ENCODE measurements around the gene COPS7B. TPM values are rescaled to one million over a fixed set of nuclear protein-coding genes. Genes with fewer than 3 reads are reported as not detected.
A peak's percentile ranks its signal among the peaks of the same experiment; 100 is the strongest.

COPS7B gene
- total and polyA plus RNA-seq, 2 experiments from 2014 or later, result 15.9 to 30.8 TPM

GRCh38 chr2:231780909-231781797, 5.1 kb upstream of the COPS7B start, which contains the start of gene PDE6D:
PDE6D (minus strand) TSS chr2:231781282; CDS start chr2:231781114, 168 bp downstream.
- Histone ChIP-seq H3K9me2 (replicated peaks; ENCODE audit: insufficient read depth) (no peaks in the 10 kb centered on the region), H3K27me3 (no peaks in the 10 kb centered on the region), H3K4me3 (peak within 1 kb of the TSS; percentile 44), H3K9me3 (ENCODE audit: low read depth) (no peaks in the 10 kb centered on the region), H3K27ac (peak within 1 kb of the TSS; percentile 43), H4K20me1 (ENCODE audit: insufficient read depth, poor library complexity, severe bottlenecking) (no peaks in the 10 kb centered on the region), H3K36me3 (replicated peaks; ENCODE audit: insufficient read depth, low read depth) (no peaks in the 10 kb centered on the region), H3K4me1 (ENCODE audit: insufficient read depth) (peaks cover 14% of the 10 kb centered on the region), H3K79me2 (peaks cover 39% of the 10 kb centered on the region), H3K4me2 (peak within 1 kb of the TSS; percentile 95), H2AFZ (peak within 1 kb of the TSS; percentile 86)
- WGBS (ENCODE audit: low lambda C conversion rate, missing lambda C conversion rate), result under 1% methylated on average over 50 of the region's 67 CpGs
- DNase-seq (ENCODE audit: low spot score), result peak; percentile 96
- no peak for TF ChIP-seq CTCF (IDR thresholded peaks at IDR 0.05; ENCODE audit: poor library complexity)
- no peak for TF ChIP-seq EZH2 (IDR thresholded peaks at IDR 0.05; ENCODE audit: borderline replicate concordance)
- no peak for TF ChIP-seq EZH2phosphoT487 (IDR thresholded peaks at IDR 0.05; ENCODE audit: low read depth, severe bottlenecking, unreplicated experiment)

GRCh38 chr2:231781798-231782726, 4.2 kb upstream of the COPS7B start:
- peak; percentile 14 for DNase-seq (ENCODE audit: low spot score)

GRCh38 chr2:231785413-231785812, 832 bp upstream of the COPS7B start:
- no peaks in the 10 kb centered on the region for H3K36me3 ChIP-seq (replicated peaks; ENCODE audit: insufficient read depth, low read depth)
- peaks cover 7% of the 10 kb centered on the region for H4K20me1 ChIP-seq (ENCODE audit: insufficient read depth, poor library complexity, severe bottlenecking)
- peaks cover 21% of the 10 kb centered on the region for H3K4me1 ChIP-seq (ENCODE audit: insufficient read depth)
- H3K4me2 ChIP-seq, result peak overlapping the region; percentile 89
- H3K27ac ChIP-seq, result peak overlapping the region; percentile 76
- peak overlapping the region; percentile 98 for H2AFZ ChIP-seq
- H3K9me2 ChIP-seq (replicated peaks; ENCODE audit: insufficient read depth), result no peaks in the 10 kb centered on the region
- H3K27me3 ChIP-seq, result no peaks in the 10 kb centered on the region
- no peak overlapping the region for H3K4me3 ChIP-seq
- WGBS (ENCODE audit: low lambda C conversion rate, missing lambda C conversion rate), result 90% methylated on average over 2 of the region's 2 CpGs
- peaks cover 75% of the 10 kb centered on the region for H3K79me2 ChIP-seq
- H3K9me3 ChIP-seq (ENCODE audit: low read depth), result no peaks in the 10 kb centered on the region
- no peak for DNase-seq (ENCODE audit: low spot score)
- TF ChIP-seq CTCF (IDR thresholded peaks at IDR 0.05; ENCODE audit: poor library complexity) (no peak), EZH2 (IDR thresholded peaks at IDR 0.05; ENCODE audit: borderline replicate concordance) (no peak), EZH2phosphoT487 (IDR thresholded peaks at IDR 0.05; ENCODE audit: low read depth, severe bottlenecking, unreplicated experiment) (no peak)

More at GRCh38 chr2:231781798-231782726, 4.2 kb upstream of the COPS7B start:
- Histone ChIP-seq H3K27ac (peak overlapping the region; percentile 43), H3K4me1 (ENCODE audit: insufficient read depth) (peaks cover 14% of the 10 kb centered on the region), H4K20me1 (ENCODE audit: insufficient read depth, poor library complexity, severe bottlenecking) (peaks cover 2% of the 10 kb centered on the region), H3K27me3 (no peaks in the 10 kb centered on the region), H2AFZ (peak overlapping the region; percentile 86), H3K79me2 (peaks cover 46% of the 10 kb centered on the region), H3K9me2 (replicated peaks; ENCODE audit: insufficient read depth) (no peaks in the 10 kb centered on the region), H3K36me3 (replicated peaks; ENCODE audit: insufficient read depth, low read depth) (no peaks in the 10 kb centered on the region), H3K4me2 (peak overlapping the region; percentile 77), H3K4me3 (peak overlapping the region; percentile 44), H3K9me3 (ENCODE audit: low read depth) (no peaks in the 10 kb centered on the region)
- 14% methylated on average over 12 of the region's 12 CpGs for WGBS (ENCODE audit: low lambda C conversion rate, missing lambda C conversion rate)
- TF ChIP-seq EZH2phosphoT487 (IDR thresholded peaks at IDR 0.05; ENCODE audit: low read depth, severe bottlenecking, unreplicated experiment), result no peak
- TF ChIP-seq EZH2 (IDR thresholded peaks at IDR 0.05; ENCODE audit: borderline replicate concordance), result no peak
- TF ChIP-seq CTCF (IDR thresholded peaks at IDR 0.05; ENCODE audit: poor library complexity), result no peak

Data from hepatocyte (in vitro differentiated cells).